Activated T-cell treated with anti-CD3 and anti-CD28 coated beads, Interleukin-2, amount 50 U/mL, for 4 hours (primary cell): ENCODE results near the gene SZRD1. TPM values are rescaled to one million over a fixed set of nuclear protein-coding genes. Genes with fewer than 3 reads are reported as not detected.
"Not testable (repeated sequence)": the region's sequence is repeated elsewhere in the genome, so short reads cannot be mapped to it uniquely, and the experiment has no call there.

Source experiments
- ATAC-seq, 2 donors: fragments of 200-7000 bp; cut with Tn5 transposase; one replicate each; pipeline ENCODE4 v1.10.0; 2021
- DNase-seq: peaks from one replicate; pipeline ENCODE4 v3.0.0-alpha.2; 2020
- H3K27me3 Mint-ChIP-seq: one replicate; pipeline ENCODE4 v1.8.0; 2021; ENCODE audit warnings: low read depth, mixed read lengths
- H3K36me3 Mint-ChIP-seq: one replicate; pipeline ENCODE4 v1.8.0; 2022; ENCODE audit warnings: mixed read lengths; ENCODE audit not compliant: insufficient read depth
- H3K4me1 Mint-ChIP-seq: one replicate; pipeline ENCODE4 v1.8.0; 2021; ENCODE audit warnings: low read depth, mixed read lengths
- H3K4me3 Mint-ChIP-seq: one replicate; pipeline ENCODE4 v1.8.0; 2021; ENCODE audit warnings: mild to moderate bottlenecking, moderate library complexity, mixed read lengths
- H3K9me3 Mint-ChIP-seq: one replicate; pipeline ENCODE4 v1.8.0; 2021; ENCODE audit warnings: mixed read lengths
- total RNA-seq, 3 donors: library from RNA; stranded (reverse); gene quantifications; one replicate each; pipeline ENCODE4 v1.2.1, GENCODE V29; 2021

SZRD1 gene
- total RNA-seq, result 100 to 1,000 TPM; 194 to 215 (median 212) TPM

DNA sequence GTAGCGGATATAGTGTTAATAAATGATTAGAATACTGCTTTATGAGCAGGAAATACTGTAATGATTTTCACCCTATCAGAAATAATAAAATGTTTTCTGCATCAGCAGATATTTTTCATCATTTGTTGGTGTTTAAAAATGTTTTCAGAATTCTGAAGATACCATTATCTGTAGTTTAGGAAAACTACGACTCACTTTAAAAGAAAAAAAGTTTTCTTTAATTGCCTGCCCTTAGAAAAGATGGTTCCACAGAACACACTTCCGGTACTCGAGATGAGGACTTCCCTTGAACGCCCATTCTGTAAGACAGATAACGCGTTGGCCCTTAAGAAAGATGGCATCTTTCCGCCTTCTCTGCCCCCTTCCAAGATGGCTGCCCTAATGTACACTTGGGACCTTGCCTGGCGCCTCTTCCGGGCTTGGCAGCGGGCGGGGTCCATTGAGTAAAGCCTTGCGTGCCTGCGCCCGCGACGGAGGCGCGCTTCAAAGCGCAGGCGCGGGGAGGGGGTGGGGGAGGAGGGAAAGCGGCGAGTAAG lies at the start of gene SZRD1:
SZRD1 (plus strand) TSS at position 521 of the 536 bp plus-strand sequence. CDS start 16 bp downstream, outside the sequence.
- Mint-ChIP-seq H3K27me3 (no peaks in the 10 kb centered on the region), H3K4me3 (peak within 1 kb of the TSS; percentile 97), H3K4me1 (peaks cover 24% of the 10 kb centered on the region), H3K9me3 (no peaks in the 10 kb centered on the region), H3K36me3 (peaks cover 3% of the 10 kb centered on the region)
- ATAC-seq, result peak; percentile 86 to 88
- DNase-seq, result peak; percentile 92

GRCh38 chr1:16318555-16318954 lies 48.5 kb upstream of the SZRD1 start:
- H3K9me3 Mint-ChIP-seq, result no peaks in the 10 kb centered on the region
- peaks cover 16% of the 10 kb centered on the region for H3K4me1 Mint-ChIP-seq
- DNase-seq (no peak), ATAC-seq (no peak)
- no peaks in the 10 kb centered on the region for H3K27me3 Mint-ChIP-seq
- no peak overlapping the region for H3K4me3 Mint-ChIP-seq
- peaks cover 4% of the 10 kb centered on the region for H3K36me3 Mint-ChIP-seq

DNA sequence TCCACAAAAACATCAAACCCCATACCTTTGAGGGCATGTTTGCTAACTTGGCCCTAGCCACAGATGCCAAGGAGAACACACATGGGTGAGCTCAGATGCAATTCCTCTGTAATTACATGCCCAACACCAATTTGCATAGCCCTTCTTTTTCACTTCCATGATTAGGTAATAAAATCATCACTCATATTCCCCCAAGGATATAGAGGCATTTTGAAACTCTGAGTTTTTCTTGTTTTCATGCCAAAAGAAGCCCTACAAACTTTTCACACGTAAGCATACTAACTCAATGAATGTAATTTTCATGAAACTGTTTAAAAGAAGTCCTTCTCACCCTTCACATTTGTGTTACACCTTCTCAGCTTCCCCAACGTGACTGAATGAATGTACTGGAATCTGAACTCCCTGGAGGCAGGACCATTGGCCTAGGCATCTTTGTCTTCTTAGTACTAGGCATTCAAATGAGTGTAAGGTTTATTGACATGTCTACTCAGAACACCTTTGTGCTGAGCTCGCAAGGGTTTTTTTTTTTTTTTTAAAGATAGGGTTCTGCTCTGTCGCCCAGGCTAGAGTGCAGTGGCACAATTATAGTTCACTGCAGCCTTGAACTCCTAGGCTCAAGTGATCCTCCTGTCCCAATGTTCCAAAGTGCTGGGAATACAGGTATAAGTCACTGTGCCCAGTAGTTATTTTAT lies 45.7 kb upstream of the SZRD1 start:
- no peak for ATAC-seq
- Mint-ChIP-seq H3K27me3 (no peaks in the 10 kb centered on the region), H3K36me3 (peaks cover 3% of the 10 kb centered on the region), H3K4me1 (peaks cover 18% of the 10 kb centered on the region), H3K9me3 (no peaks in the 10 kb centered on the region), H3K4me3 (no peak overlapping the region)
- DNase-seq, result no peak

DNA sequence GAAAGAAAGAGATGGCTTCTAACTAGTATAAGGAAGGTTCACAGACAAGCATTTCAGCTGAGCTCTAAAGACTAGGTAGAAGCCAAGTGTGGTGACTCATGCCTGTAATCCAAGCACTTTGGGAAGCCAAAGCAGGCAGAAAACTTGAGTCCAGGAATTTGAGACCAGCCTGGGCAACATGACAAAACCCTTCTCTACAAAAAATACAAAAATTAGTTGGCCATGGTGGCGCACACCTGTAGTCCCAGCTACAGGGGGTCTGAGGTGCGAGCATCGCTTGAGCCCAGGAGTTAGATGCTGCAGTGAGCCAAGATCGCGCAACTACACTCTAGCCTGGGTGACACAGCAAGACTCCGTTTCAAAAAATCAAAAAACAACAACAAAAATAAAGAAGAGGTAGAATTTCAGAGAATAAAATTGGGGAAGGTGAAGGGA lies 42.6 kb upstream of the SZRD1 start:
- H3K36me3 Mint-ChIP-seq, result peaks cover 9% of the 10 kb centered on the region
- H3K9me3 Mint-ChIP-seq, result no peaks in the 10 kb centered on the region
- DNase-seq (no peak), ATAC-seq (no peak)
- no peak overlapping the region for H3K4me3 Mint-ChIP-seq
- no peaks in the 10 kb centered on the region for H3K27me3 Mint-ChIP-seq
- peaks cover 14% of the 10 kb centered on the region for H3K4me1 Mint-ChIP-seq

- Mint-ChIP-seq H3K36me3 (peaks cover 9% of the 10 kb centered on the region), H3K4me1 (peaks cover 10% of the 10 kb centered on the region)
Observed at GRCh38 chr1:16326833-16327404, 40.1 kb upstream of the SZRD1 start.

GRCh38 chr1:16334655-16335340 lies 32.2 kb upstream of the SZRD1 start:
- DNase-seq (no peak), ATAC-seq (no peak)
- H3K9me3 Mint-ChIP-seq, result no peaks in the 10 kb centered on the region
- H3K4me1 Mint-ChIP-seq, result peaks cover 22% of the 10 kb centered on the region
- no peaks in the 10 kb centered on the region for H3K36me3 Mint-ChIP-seq
- no peak overlapping the region for H3K4me3 Mint-ChIP-seq
- H3K27me3 Mint-ChIP-seq, result no peaks in the 10 kb centered on the region

More at GRCh38 chr1:16326833-16327404, 40.1 kb upstream of the SZRD1 start:
- Mint-ChIP-seq H3K27me3 (no peaks in the 10 kb centered on the region), H3K9me3 (no peaks in the 10 kb centered on the region), H3K4me3 (no peak overlapping the region)
- DNase-seq, result no peak
- no peak for ATAC-seq

DNA sequence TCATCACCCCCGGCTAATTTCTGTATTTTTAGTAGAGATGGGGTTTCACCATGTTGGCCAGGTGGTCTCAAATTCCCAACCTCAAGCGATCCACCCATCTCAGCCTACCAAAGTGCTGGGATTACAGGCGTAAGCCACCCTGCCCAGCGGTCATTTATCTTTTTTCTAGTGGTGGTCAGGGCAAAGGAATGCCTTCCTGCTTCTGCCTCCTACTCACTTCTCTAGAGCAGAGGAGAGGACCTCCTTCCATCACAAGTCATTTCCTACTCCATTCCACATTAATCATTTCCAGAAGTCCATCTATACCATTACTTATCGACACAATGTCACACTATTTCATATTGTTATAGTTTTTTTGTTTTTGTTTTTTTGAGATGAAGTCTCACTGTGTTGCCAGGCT lies 28.1 kb upstream of the SZRD1 start:
- H3K4me3 Mint-ChIP-seq, result no peak overlapping the region
- no peaks in the 10 kb centered on the region for H3K27me3 Mint-ChIP-seq
- DNase-seq, result no peak
- H3K36me3 Mint-ChIP-seq, result peaks cover 3% of the 10 kb centered on the region
- peaks cover 21% of the 10 kb centered on the region for H3K4me1 Mint-ChIP-seq
- ATAC-seq, result no peak
- no peaks in the 10 kb centered on the region for H3K9me3 Mint-ChIP-seq

GRCh38 chr1:16340673-16341072 lies 26.4 kb upstream of the SZRD1 start:
- Mint-ChIP-seq H3K9me3 (no peaks in the 10 kb centered on the region), H3K4me3 (no peak overlapping the region), H3K4me1 (peaks cover 15% of the 10 kb centered on the region), H3K36me3 (peaks cover 3% of the 10 kb centered on the region), H3K27me3 (no peaks in the 10 kb centered on the region)
- no peak for ATAC-seq
- no peak for DNase-seq

DNA sequence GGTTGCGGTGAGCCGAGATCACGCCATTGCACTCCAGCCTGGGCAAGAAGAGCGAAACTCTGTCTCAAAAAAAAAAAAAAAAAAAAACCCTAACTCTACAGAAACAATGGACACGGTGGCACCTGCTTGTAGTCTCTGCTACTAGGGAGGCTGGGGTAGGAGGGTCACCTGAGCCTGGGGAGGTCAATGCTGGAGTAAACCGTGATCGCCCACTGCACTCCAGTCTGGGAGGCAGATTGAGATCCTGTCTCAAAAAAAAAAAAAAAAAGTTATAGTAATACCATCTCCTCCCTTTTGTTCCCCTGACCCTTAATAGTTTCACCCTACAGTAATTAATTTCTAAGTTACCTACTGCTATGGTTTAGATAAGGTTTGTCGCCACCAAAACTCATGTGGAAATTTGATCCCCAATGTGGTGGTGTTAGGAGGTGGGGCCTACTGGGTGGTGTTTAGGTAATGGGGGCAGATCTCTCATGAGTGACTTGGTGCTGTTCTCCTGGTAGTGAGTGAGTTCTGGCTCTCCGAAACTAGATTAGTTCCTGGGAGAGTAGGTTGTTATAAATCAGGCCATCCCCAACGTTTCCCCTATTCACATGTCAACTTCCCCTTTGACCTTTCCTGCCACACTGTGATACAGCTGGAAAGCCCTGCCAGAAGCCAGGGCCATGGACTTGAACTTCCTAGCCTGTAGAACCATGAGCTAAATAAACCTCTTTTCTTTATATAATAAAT lies 24.5 kb upstream of the SZRD1 start:
- H3K9me3 Mint-ChIP-seq, result no peaks in the 10 kb centered on the region
- ATAC-seq (no peak), DNase-seq (no peak)
- H3K27me3 Mint-ChIP-seq, result no peaks in the 10 kb centered on the region
- peaks cover 13% of the 10 kb centered on the region for H3K4me1 Mint-ChIP-seq
- H3K4me3 Mint-ChIP-seq, result no peak overlapping the region
- peaks cover 3% of the 10 kb centered on the region for H3K36me3 Mint-ChIP-seq

DNA sequence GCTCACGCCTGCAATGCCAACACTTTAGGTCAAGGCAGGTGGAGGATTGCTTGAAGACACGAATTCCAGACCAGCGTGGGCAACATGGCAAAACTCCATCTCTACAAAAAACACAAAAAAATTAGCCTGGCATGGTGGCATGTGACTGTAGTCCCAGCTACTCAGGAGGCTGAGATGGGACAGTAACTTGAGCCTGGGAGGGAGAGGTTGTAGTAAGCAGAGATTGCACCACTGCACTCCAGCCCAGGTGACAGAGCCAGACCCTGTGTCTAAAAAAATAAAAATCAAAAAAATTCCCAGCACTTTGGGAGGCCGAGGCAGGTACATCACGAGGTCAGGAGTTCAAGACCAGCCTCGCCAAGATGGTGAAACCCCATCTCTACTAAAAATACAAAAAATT lies 23.8 kb upstream of the SZRD1 start:
- not testable (repeated sequence) for H3K9me3 Mint-ChIP-seq, ATAC-seq, H3K36me3 Mint-ChIP-seq, H3K27me3 Mint-ChIP-seq, H3K4me3 Mint-ChIP-seq, DNase-seq
- H3K4me1 Mint-ChIP-seq, result peaks cover 17% of the 10 kb centered on the region

GRCh38 chr1:16348414-16349182 lies 18.4 kb upstream of the SZRD1 start:
- no peaks in the 10 kb centered on the region for H3K9me3 Mint-ChIP-seq
- H3K36me3 Mint-ChIP-seq, result no peaks in the 10 kb centered on the region
- DNase-seq (no peak), ATAC-seq (no peak)
- H3K4me1 Mint-ChIP-seq, result peaks cover 40% of the 10 kb centered on the region
- H3K4me3 Mint-ChIP-seq, result no peak overlapping the region
- H3K27me3 Mint-ChIP-seq, result no peaks in the 10 kb centered on the region

DNA sequence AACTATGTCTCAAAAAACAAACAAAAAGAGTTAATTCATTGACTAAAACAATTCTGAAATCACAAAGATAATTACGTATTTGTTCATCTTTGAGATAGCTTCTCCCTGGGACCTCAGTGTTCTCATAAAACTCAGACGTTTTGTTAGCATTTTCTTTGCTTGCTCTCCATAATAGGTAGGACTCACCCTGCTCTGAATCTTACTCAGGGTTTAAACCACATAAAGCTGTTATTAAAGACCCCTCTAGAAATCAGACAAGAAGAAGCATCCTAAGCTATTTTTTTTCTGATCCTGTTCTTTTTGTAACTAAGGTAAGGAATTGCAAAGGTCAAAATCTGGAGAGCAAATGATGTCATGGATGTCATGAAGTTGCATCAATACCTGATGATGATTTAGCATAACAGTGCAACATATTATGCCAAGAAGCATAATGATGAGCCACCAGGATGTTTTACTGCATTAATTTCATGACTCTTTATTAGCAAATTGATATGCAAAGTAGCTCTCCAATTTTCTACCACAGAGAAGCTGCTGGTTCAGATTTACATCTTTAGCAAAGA lies 17.1 kb upstream of the SZRD1 start:
- DNase-seq (no peak), ATAC-seq (no peak)
- Mint-ChIP-seq H3K4me1 (peaks cover 40% of the 10 kb centered on the region), H3K4me3 (no peak overlapping the region), H3K27me3 (no peaks in the 10 kb centered on the region), H3K36me3 (no peaks in the 10 kb centered on the region), H3K9me3 (no peaks in the 10 kb centered on the region)

- no peak for ATAC-seq
- Mint-ChIP-seq H3K27me3 (no peaks in the 10 kb centered on the region), H3K9me3 (no peaks in the 10 kb centered on the region), H3K4me1 (peaks cover 34% of the 10 kb centered on the region), H3K4me3 (peak overlapping the region; percentile 97), H3K36me3 (no peaks in the 10 kb centered on the region)
- no peak for DNase-seq
Observed at GRCh38 chr1:16351456-16351993, 15.5 kb upstream of the SZRD1 start.
